ENCODE data around the gene C11orf24. TPM values are rescaled to one million over a fixed set of nuclear protein-coding genes. Genes with fewer than 3 reads are reported as not detected.

Gene C11orf24
- total and polyA plus RNA-seq, 9 of the 15 experiments (the other 6 are each of a cell fraction or from before 2014, with no cell fraction given) = 2.0 to 65.2 (median 32.5) TPM

DNA sequence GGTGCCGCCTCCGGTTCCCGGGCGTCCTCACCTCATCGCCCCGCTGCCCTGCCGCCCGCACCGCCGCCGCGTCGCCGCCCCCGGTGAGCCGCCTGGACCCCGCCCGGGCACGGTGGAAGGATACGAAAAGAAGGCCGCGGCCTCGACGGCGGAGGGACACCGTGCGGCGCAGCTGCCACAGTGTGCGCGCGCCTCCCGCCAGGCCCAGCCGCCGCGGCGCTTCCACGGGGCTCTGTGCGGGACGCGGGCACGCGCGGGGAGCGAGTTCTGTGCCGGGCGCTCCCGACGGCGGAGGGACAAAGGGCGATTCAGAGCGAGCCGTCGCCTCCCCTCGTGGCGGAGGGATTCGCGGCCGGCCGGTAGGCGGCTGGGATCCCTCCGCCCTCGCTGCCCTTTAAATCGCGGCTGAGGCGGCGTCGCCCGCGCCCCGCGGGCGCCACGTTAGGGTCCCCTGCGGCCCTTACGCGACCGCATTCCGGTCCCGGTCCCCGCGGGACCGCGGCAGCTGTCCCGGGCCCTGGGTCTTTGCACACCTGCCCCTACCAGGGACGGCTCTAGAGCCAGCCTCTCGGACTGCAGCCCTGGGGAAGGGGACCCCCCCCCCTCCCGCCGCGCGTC, 58.1 kb downstream of the C11orf24 start (continued):
- TF ChIP-seq, protein P1, sequence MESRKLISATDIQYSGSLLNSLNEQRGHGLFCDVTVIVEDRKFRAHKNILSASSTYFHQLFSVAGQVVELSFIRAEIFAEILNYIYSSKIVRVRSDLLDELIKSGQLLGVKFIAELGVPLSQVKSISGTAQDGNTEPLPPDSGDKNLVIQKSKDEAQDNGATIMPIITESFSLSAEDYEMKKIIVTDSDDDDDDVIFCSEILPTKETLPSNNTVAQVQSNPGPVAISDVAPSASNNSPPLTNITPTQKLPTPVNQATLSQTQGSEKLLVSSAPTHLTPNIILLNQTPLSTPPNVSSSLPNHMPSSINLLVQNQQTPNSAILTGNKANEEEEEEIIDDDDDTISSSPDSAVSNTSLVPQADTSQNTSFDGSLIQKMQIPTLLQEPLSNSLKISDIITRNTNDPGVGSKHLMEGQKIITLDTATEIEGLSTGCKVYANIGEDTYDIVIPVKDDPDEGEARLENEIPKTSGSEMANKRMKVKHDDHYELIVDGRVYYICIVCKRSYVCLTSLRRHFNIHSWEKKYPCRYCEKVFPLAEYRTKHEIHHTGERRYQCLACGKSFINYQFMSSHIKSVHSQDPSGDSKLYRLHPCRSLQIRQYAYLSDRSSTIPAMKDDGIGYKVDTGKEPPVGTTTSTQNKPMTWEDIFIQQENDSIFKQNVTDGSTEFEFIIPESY (CRISPR knock-in tag; IDR thresholded peaks at IDR 0.05) = no peak
- TF ChIP-seq ELF1 (tag; IDR thresholded peaks at IDR 0.05) (no peak), DMBX1 (CRISPR knock-in tag; IDR thresholded peaks at IDR 0.05; ENCODE audit: borderline replicate concordance) (peak; percentile 80), ZNF717 (CRISPR knock-in tag; IDR thresholded peaks at IDR 0.05) (no peak), ZNF134 (CRISPR knock-in tag; conservative IDR thresholded peaks at IDR 0.05) (no peak), CC2D1A (IDR thresholded peaks at IDR 0.05) (no peak), TCF7L2 (IDR thresholded peaks at IDR 0.05; ENCODE audit: low read depth, low read length) (no peak), TBP (optimal IDR thresholded peaks at IDR 0.05; ENCODE audit: low read depth, low read length) (peak; percentile 72), CEBPB (tag; IDR thresholded peaks at IDR 0.05) (no peak), FUS (optimal IDR thresholded peaks at IDR 0.05; ENCODE audit: low read depth, low read length) (peak; percentile 84), ZNF184 (CRISPR knock-in tag; IDR thresholded peaks at IDR 0.05) (no peak), MAZ (CRISPR knock-in tag; conservative IDR thresholded peaks at IDR 0.05 in 1 of 2, IDR thresholded peaks at IDR 0.05 in 1 of 2) (peak; percentile 64 to 98; a peak in 3 of 4 replicates), L3MBTL2 (IDR thresholded peaks at IDR 0.05) (peak; percentile 83), ZNF280B (CRISPR knock-in tag; IDR thresholded peaks at IDR 0.05) (no peak), ZNF224 (CRISPR knock-in tag; IDR thresholded peaks at IDR 0.05) (no peak), XRCC3 (IDR thresholded peaks at IDR 0.05) (no peak)
- TF ChIP-seq, protein P2, sequence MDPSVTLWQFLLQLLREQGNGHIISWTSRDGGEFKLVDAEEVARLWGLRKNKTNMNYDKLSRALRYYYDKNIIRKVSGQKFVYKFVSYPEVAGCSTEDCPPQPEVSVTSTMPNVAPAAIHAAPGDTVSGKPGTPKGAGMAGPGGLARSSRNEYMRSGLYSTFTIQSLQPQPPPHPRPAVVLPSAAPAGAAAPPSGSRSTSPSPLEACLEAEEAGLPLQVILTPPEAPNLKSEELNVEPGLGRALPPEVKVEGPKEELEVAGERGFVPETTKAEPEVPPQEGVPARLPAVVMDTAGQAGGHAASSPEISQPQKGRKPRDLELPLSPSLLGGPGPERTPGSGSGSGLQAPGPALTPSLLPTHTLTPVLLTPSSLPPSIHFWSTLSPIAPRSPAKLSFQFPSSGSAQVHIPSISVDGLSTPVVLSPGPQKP (CRISPR knock-in tag; IDR thresholded peaks at IDR 0.05) = no peak
- TF ChIP-seq, protein P3, sequence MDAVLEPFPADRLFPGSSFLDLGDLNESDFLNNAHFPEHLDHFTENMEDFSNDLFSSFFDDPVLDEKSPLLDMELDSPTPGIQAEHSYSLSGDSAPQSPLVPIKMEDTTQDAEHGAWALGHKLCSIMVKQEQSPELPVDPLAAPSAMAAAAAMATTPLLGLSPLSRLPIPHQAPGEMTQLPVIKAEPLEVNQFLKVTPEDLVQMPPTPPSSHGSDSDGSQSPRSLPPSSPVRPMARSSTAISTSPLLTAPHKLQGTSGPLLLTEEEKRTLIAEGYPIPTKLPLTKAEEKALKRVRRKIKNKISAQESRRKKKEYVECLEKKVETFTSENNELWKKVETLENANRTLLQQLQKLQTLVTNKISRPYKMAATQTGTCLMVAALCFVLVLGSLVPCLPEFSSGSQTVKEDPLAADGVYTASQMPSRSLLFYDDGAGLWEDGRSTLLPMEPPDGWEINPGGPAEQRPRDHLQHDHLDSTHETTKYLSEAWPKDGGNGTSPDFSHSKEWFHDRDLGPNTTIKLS (IDR thresholded peaks at IDR 0.05; ENCODE audit: borderline replicate concordance, low read depth) = peak; percentile 51; the same call in 1 of the 2 replicates
- TF ChIP-seq, protein P4, sequence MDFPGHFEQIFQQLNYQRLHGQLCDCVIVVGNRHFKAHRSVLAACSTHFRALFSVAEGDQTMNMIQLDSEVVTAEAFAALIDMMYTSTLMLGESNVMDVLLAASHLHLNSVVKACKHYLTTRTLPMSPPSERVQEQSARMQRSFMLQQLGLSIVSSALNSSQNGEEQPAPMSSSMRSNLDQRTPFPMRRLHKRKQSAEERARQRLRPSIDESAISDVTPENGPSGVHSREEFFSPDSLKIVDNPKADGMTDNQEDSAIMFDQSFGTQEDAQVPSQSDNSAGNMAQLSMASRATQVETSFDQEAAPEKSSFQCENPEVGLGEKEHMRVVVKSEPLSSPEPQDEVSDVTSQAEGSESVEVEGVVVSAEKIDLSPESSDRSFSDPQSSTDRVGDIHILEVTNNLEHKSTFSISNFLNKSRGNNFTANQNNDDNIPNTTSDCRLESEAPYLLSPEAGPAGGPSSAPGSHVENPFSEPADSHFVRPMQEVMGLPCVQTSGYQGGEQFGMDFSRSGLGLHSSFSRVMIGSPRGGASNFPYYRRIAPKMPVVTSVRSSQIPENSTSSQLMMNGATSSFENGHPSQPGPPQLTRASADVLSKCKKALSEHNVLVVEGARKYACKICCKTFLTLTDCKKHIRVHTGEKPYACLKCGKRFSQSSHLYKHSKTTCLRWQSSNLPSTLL (IDR thresholded peaks at IDR 0.05) = no peak
